ENCODE results near the gene HDLBP. TPM values are rescaled to one million over a fixed set of nuclear protein-coding genes. Genes with fewer than 3 reads are reported as not detected.

HDLBP gene
- total and polyA plus RNA-seq, 2 experiments from 2014 or later: 613 to 711 TPM

GRCh38 chr2:241232736-241233575, 82.5 kb downstream of the HDLBP start:
- Histone ChIP-seq H3F3A (ENCODE audit: insufficient read depth) (peaks cover 84% of the 10 kb centered on the region), H3K4me2 (ENCODE audit: unreplicated experiment) (no peak overlapping the region), H4K20me1 (ENCODE audit: insufficient read depth) (no peaks in the 10 kb centered on the region; the same call in 1 of the 2 replicates), H2AFZ (no peak overlapping the region), H3K79me2 (ENCODE audit: insufficient read depth) (peaks cover 78% of the 10 kb centered on the region), H3K9ac (no peak overlapping the region), H3K27me3 (replicated peaks; ENCODE audit: insufficient read depth) (no peaks in the 10 kb centered on the region), H3K9me3 (ENCODE audit: low read depth) (no peaks in the 10 kb centered on the region), H3K4me1 (ENCODE audit: insufficient read depth) (no peaks in the 10 kb centered on the region), H3K9me2 (ENCODE audit: insufficient read depth) (no peaks in the 10 kb centered on the region), H3K27ac (no peak overlapping the region), H3K4me3 (no peak overlapping the region), H3K36me3 (ENCODE audit: low read depth) (peaks cover 81% of the 10 kb centered on the region)
- in situ Hi-C loops (cut with MboI): no loop called here
- 75 to 91% methylated on average over 9 to 13 of the region's 13 CpGs for whole genome bisulfite sequencing, 2 experiments (ENCODE audit: low coverage in 1 of 2, low lambda C conversion rate in 2 of 2, missing lambda C conversion rate in 2 of 2)
- no peak for DNase-seq
- no peak for TF ChIP-seq EZH2 (IDR thresholded peaks at IDR 0.05; ENCODE audit: insufficient read depth, poor library complexity, severe bottlenecking)
- TF ChIP-seq EZH2phosphoT487 (IDR thresholded peaks at IDR 0.05; ENCODE audit: insufficient read depth, low read depth): no peak

DNA sequence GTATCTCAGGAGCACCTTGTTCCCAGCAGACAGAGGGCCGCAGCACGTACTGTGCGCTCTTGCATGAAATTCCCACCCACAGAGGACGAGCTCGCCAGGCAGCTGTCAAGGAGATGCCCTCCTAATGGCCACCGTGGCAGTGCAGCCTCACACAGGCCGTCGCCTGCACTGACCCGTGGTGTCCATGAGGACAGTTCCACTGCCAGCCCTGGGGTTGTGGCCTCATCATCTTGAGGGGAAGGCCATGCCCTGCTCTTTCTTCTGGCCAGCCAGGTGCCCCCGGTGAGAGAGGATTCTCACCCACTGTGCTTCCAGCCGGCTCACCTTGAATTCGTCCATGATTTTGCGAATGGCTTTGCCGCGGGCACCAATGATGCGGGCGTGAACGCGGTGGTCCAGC, 85.0 kb downstream of the HDLBP start:
- Histone ChIP-seq H3K27me3 (replicated peaks; ENCODE audit: insufficient read depth) (no peaks in the 10 kb centered on the region), H3K36me3 (ENCODE audit: low read depth) (peaks cover 67% of the 10 kb centered on the region), H2AFZ (no peak overlapping the region), H3K4me3 (no peak overlapping the region), H3F3A (ENCODE audit: insufficient read depth) (peaks cover 75% of the 10 kb centered on the region), H3K9me2 (ENCODE audit: insufficient read depth) (no peaks in the 10 kb centered on the region), H3K9ac (no peak overlapping the region), H3K9me3 (ENCODE audit: low read depth) (no peaks in the 10 kb centered on the region), H3K79me2 (ENCODE audit: insufficient read depth) (peaks cover 62% of the 10 kb centered on the region), H3K27ac (no peak overlapping the region), H3K4me2 (ENCODE audit: unreplicated experiment) (no peak overlapping the region), H3K4me1 (ENCODE audit: insufficient read depth) (no peaks in the 10 kb centered on the region), H4K20me1 (ENCODE audit: insufficient read depth) (no peaks in the 10 kb centered on the region)
- DNase-seq: no peak
- TF ChIP-seq EZH2 (IDR thresholded peaks at IDR 0.05; ENCODE audit: insufficient read depth, poor library complexity, severe bottlenecking) (no peak), EZH2phosphoT487 (IDR thresholded peaks at IDR 0.05; ENCODE audit: insufficient read depth, low read depth) (no peak)
- WGBS, 2 experiments (ENCODE audit: low coverage in 1 of 2, low lambda C conversion rate in 2 of 2, missing lambda C conversion rate in 2 of 2): 93 to 96% methylated on average over 19 of the region's 19 CpGs
- in situ Hi-C loops (cut with MboI): no loop called here

DNA sequence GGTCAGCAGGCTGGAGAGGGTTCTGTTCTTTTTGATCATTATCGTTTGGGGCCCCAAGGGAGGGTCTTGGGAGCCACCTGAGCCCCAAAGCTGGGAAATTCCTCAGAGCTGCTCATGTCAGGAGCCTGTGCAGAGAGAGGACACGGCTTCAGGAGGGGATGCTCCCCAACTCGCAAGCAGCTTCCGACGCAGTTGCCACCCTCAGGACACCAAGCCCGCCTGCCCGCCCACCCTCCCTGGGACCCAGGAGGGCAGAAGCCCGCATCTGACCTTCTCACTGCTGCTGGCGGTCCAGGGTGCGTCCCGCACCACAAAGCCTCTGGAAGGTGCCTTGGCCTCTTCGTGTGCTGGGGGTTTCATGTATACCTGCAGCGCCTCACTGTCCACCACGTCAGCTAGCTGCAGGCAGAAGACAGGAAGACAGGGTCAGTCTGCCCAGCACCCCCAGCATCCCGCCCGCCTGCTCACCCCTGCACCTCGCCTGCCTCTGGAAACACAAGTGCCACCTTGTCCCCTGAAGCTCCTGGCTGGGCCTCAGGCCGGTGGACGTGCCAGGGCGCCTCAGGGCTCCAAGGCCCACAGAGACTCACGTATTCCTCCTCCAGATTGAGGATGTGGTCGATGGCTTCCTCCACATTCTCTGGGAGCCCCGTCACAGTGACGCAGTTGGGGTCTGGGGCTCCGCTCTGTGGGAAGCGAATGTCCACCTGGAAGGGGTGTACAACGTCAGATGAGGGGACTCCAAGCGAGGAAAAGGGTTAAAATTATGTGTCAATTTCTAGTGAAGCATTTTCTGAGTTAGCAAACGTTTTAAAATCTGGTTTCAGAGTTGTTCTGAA, 85.7 kb downstream of the HDLBP start:
- H3K27ac ChIP-seq: no peak overlapping the region
- no peaks in the 10 kb centered on the region for H3K27me3 ChIP-seq (replicated peaks; ENCODE audit: insufficient read depth)
- H3K9ac ChIP-seq: no peak overlapping the region
- peaks cover 77% of the 10 kb centered on the region for H3F3A ChIP-seq (ENCODE audit: insufficient read depth)
- in situ Hi-C loops (cut with MboI): no loop called here
- H3K9me3 ChIP-seq (ENCODE audit: low read depth): no peaks in the 10 kb centered on the region
- peaks cover 3% of the 10 kb centered on the region; the same call in 1 of the 2 replicates for H3K4me1 ChIP-seq (ENCODE audit: insufficient read depth)
- DNase-seq: no peak
- no peak overlapping the region for H3K4me2 ChIP-seq (ENCODE audit: unreplicated experiment)
- H3K36me3 ChIP-seq (ENCODE audit: low read depth): peaks cover 63% of the 10 kb centered on the region
- TF ChIP-seq EZH2 (IDR thresholded peaks at IDR 0.05; ENCODE audit: insufficient read depth, poor library complexity, severe bottlenecking) (no peak), EZH2phosphoT487 (IDR thresholded peaks at IDR 0.05; ENCODE audit: insufficient read depth, low read depth) (no peak)
- no peak overlapping the region for H2AFZ ChIP-seq
- 89 to 91% methylated on average over 27 to 29 of the region's 29 CpGs for WGBS, 2 experiments (ENCODE audit: low coverage in 1 of 2, low lambda C conversion rate in 2 of 2, missing lambda C conversion rate in 2 of 2)
- H3K79me2 ChIP-seq (ENCODE audit: insufficient read depth): peaks cover 56% of the 10 kb centered on the region
- H3K9me2 ChIP-seq (ENCODE audit: insufficient read depth): no peaks in the 10 kb centered on the region
- H3K4me3 ChIP-seq: no peak overlapping the region
- H4K20me1 ChIP-seq (ENCODE audit: insufficient read depth): no peaks in the 10 kb centered on the region

GRCh38 chr2:241228860-241229516, 86.5 kb downstream of the HDLBP start:
- Histone ChIP-seq H3K79me2 (ENCODE audit: insufficient read depth) (peaks cover 48% of the 10 kb centered on the region), H3K4me1 (ENCODE audit: insufficient read depth) (peaks cover 11% of the 10 kb centered on the region), H3K27ac (no peak overlapping the region), H2AFZ (no peak overlapping the region), H3K4me2 (ENCODE audit: unreplicated experiment) (no peak overlapping the region), H3K4me3 (no peak overlapping the region), H3K9me3 (ENCODE audit: low read depth) (no peaks in the 10 kb centered on the region), H4K20me1 (ENCODE audit: insufficient read depth) (no peaks in the 10 kb centered on the region), H3K27me3 (replicated peaks; ENCODE audit: insufficient read depth) (no peaks in the 10 kb centered on the region), H3K36me3 (ENCODE audit: low read depth) (peaks cover 55% of the 10 kb centered on the region), H3F3A (ENCODE audit: insufficient read depth) (peaks cover 73% of the 10 kb centered on the region), H3K9ac (no peak overlapping the region), H3K9me2 (ENCODE audit: insufficient read depth) (no peaks in the 10 kb centered on the region)
- in situ Hi-C loops (cut with MboI): no loop called here
- DNase-seq: no peak
- TF ChIP-seq EZH2 (IDR thresholded peaks at IDR 0.05; ENCODE audit: insufficient read depth, poor library complexity, severe bottlenecking): no peak
- no peak for TF ChIP-seq EZH2phosphoT487 (IDR thresholded peaks at IDR 0.05; ENCODE audit: insufficient read depth, low read depth)
- WGBS, 2 experiments (ENCODE audit: low coverage in 1 of 2, low lambda C conversion rate in 2 of 2, missing lambda C conversion rate in 2 of 2): 85 to 86% methylated on average over 20 of the region's 20 CpGs
